GM04504 (cell line): ENCODE measurements around the gene PNP.
A peak's percentile ranks its signal among the peaks of the same experiment; 100 is the strongest.

Experiments
- DNase-seq: peaks from one replicate; pipeline ENCODE4 v3.0.0-alpha.2; 2012; ENCODE audit warnings: low read depth

Gene PNP

DNA sequence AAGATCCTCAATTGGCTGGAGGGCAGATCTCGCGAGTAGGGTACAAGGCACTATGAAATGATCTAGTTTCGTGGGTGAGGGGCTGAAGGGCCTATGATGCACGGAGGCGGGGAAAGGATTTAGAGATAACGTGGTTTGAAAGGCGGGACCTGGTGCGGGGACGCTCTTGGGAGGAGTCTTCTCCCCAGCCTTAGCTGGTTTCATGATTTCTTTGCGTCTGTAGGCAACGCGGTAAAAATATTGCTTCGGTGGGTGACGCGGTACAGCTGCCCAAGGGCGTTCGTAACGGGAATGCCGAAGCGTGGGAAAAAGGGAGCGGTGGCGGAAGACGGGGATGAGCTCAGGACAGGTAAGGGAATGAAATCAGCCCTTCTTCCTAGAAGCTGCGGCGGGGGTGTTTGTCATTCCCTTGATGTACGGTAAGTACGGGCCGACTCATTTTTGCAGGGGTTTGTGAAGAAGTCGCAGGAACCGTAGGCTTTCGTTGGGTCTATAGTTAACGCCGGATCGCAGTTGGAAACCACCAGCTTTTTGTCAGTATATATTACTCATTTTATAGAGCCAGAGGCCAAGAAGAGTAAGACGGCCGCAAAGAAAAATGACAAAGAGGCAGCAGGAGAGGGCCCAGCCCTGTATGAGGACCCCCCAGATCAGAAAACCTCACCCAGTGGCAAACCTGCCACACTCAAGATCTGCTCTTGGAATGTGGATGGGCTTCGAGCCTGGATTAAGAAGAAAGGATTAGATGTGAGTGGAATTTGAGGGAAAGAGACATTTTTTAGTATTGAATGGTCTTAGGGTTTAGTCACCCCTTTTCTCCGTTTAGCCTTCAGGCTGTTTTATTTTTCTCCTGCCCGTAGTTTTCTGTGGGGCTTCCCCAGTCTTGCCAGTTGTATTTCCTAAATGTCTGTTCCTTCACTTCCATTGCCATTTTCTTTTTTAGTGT is 13.6 kb upstream of the PNP start:
- DNase-seq: peak; percentile 62

DNA sequence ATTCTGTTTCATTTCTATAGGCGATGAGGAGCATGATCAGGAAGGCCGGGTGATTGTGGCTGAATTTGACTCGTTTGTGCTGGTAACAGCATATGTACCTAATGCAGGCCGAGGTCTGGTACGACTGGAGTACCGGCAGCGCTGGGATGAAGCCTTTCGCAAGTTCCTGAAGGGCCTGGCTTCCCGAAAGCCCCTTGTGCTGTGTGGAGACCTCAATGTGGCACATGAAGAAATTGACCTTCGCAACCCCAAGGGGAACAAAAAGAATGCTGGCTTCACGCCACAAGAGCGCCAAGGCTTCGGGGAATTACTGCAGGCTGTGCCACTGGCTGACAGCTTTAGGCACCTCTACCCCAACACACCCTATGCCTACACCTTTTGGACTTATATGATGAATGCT is 12.2 kb upstream of the PNP start:
- no peak for DNase-seq

DNA sequence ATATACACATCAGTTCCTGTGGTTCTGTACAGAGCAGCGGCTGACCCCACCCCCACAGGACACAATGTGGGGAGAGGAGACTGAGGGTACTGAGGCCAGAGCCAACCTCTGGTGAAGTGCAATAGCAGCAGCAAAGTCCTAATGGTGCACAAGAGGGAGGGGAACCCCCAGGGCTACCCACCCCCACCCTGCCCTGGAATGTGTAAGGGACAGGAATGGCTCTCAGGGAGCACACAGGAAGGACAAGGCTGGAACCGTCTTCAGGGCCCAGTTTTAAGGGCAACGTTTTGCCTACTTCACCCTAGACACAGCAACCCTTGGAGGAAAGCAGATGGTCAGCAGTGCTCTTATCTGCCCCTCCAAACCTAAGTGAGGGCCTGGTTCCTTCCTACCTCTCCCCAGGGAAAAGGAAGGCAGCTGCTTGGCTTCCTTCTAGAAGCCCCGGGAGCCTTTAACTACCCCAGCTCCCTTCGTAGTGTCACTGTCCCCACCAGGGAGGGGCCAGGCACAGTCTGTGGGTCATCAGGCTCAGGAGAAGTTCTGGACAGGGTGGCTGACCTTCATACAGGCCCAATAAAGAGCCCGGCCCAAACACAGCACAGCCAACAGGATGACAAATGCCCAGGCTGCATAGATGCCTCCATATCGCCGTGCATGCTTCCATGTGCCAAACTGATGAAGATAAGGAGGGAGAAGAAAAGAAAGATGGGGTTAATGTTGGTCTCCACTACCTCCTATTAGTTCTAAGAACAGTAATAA is 11.0 kb upstream of the PNP start:
- DNase-seq: no peak

DNA sequence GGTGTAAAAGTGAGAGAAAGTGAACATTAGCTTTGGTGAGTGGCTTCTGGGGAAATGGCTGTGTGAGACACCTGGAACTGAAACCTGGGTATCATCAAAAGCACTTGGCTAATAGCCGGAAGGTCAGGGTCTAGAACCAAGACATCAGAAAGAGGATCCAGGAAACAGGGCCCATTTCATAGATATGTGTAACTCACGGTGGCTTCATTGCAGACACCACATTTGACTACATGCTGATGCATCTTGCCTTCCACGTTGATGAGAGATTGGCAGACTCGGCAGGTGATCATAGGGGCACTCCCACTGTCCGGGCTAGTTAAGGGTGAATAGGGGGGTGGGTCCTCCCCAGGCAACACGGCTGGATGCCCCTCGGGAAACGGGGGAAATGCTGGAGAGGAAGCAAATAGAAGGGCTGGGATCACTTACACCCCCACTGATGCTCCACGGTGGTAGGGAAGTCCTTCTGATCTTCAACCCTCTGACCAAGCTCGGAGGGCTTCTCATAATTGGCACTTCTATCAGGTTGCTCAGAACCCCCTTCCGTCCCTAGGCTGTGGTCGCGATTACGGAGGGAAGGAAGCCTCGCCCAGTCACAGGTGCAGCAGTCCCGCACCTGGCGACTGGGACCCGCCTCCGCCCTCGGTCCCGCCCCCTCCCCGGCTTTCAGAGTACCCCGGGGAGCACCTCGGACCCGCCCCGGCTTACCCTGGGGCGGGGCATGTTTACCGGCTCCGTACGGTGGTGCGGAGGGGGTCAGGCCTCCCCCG is 8.6 kb upstream of the PNP start:
- DNase-seq: no peak

DNA sequence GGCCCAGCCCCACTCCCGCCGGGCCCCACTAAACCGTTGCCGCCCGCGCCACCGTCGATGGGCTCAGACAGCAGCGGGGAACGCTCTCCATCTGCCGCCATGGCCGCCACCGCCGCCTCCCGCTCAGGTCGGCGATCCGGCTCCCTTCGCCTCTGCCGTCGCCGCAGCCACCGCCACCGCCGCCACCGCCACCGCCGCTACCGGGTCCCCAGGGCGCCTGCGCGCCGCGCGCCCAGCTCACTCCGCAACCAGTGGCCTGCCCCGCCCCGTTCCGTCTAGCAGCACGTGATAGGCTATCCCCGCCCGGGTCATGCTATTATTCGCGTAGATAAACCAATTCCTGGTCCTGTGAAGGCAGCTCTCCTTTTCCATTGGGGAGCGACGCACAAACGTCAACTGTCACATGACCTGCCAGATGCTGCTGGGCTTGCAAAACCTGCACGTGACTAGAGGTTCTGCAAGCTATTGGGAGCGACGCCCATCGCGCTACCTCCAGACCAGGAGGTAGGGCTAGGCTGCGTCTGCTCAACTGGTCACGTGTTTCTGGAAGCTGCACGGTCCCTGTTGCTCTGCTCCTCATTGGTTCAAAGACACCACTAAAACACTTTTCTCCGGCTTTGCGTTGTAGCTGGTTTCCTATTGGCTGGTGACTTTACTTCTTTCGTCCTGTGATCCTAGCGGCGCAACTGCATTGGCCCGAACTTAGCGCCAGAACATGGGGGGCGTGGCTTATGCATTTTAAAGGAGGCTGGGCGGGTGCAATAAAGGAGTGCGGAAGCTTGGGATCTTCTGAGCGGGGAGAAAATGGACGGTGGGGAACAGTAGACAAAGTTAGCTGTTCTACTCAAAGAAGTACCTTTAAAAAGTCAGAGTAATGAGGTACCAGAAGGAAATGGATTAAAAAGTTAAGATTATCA is 7.7 kb upstream of the PNP start, which contains the start of gene PIP4P1:
Gene PIP4P1 (minus strand): TSS at position 210 of the 917 bp plus-strand sequence. CDS start 109 bp downstream, at position 101.
- DNase-seq: peak; percentile 100

DNA sequence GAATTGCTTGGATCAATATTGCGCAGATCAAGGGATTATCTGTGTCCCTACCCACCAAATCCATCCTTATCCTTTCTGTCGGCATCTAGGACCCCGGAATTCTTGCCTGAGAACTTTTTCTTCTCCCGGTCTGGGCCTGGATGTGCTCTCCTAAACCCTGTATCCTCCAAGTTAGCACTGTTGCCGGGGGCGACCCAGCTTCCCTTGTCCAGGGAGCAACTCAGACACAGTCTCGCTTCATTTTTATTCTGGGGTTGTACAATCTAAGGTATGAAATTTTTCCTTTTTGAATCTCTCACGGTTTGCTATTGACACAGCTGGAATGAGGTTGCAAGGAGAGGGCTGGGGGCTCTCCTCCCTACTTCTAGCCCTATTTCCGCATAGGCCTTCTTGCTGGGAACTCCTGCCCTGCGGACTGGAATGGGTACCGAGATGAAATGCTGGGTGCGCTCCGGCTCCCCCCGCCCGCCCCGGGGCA is 403 bp upstream of the PNP start:
- no peak for DNase-seq

DNA sequence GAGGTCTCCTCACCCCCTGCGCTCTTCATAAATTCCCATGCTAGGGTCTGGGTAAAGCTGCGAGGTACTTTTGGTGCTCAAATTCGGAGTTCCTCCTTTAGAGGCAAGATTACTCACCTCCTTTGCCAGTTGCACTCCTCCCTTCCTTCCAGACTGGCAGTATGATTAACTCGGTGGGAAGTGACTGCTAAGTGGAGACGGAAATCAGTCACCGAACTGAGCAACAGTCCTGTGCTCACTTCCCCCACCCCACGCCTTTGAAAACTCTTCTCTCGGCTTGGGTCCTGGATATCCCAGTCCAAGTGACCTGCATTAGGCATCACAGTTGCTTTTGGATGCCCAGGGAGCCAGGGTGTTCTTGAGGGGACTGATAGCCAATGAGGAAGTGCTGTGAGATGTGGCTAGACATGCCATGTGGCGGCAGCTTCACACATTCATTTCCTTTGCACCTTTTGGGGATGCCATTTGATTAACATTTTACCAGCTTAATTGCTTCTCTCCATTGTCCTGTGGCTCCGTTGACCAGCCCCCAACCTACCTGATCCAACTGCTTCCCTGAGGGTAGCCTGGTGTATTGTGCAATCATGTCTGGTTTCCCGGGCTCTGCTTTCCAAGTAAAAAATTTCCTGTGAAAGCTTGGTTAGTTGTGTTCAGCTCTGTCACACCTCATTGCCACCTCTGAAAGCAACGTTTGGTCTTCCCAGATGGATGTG is 840 bp downstream of the PNP start:
- DNase-seq: no peak

DNA sequence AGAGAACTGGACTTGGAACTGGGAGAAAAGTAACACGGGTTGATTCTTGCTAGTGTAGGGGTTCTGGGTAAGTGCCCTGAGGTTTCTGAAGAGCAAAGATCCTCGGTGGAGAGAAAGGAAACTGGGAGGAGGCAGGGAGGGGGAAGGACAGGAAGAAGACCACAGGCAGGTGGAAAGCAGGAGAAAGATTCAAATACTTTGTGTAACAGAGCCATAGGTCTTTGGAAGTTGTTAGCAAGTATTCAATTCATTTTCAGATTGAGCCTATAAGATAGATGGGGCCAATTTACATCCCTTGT is 1.3 kb downstream of the PNP start:
- no peak for DNase-seq

DNA sequence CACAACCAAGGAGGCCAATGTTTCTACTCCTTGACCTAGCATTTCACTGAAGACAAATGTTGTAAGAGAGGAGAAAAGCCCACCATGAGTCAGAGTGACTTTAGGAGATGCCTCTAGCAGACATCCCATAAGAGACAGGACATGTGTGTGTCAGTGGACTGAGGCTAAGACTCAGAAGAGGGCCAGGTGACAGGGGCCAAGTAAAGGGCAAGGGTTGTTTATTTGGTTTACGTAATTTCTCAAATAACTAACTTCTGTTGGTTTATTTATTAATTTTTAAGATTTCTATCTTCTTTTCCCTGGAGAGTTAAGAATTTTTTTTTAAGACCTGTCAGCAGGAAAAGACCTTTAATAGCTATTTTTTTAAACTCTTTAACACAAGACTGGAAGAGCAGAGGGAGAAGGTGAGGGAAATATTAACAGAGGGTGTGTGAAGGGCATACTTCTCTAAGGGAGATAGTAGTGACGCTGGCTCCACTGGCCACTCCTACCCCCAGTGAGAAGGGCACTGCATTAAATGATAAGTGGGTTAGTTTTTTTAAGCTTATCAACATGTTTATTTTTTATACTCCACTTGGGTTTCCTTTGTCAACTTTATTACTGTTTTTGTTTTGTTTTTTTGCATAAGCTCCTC is 3.4 kb downstream of the PNP start:
- DNase-seq: no peak

DNA sequence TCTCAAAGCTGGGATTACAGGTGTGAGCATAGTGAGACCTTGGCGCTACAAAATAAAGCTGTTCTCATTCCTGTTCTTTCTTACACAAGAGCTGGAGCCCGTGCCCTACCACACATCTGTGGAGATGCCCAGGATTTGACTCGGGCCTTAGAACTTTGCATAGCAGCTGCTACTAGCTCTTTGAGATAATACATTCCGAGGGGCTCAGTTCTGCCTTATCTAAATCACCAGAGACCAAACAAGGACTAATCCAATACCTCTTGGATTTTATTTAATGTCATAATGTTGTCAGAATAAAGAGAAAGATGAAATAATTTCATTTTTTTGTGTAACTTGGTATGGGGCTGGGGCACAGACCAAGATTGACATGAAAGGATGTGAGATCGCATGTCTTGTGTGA is 7.6 kb downstream of the PNP start:
- DNase-seq: no peak

DNA sequence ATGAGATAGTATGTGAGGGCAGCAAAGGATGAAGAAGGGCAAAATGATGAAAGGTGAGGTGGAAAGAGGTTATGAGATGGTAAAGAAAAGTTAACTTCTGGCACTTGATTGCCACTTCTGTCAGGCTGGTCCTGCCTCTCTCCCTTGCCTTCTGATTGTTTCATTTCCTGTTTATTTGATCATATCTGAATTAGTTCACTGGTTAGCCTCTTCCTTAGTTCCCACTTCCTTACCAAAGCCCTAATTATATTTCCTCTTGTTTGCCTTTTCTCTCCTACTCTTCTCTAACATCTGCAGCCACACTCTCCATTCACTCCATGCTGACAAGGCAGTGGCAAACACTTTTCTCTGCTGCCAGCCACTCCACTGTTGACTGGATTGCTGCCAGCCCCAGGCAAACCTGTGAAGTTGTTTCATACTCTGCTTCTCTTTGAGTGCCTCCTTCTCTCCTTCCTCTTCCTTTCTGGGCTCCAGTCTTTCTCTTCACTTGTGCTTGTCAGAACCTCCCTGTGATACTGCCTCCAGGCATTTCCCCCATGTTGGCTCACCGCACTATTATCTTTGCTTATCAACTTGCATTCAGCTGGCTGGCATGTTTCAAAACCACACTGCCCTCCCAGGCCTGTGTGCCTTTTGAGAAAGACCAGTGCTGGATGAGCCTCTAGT is 8.1 kb downstream of the PNP start:
- no peak for DNase-seq

DNA sequence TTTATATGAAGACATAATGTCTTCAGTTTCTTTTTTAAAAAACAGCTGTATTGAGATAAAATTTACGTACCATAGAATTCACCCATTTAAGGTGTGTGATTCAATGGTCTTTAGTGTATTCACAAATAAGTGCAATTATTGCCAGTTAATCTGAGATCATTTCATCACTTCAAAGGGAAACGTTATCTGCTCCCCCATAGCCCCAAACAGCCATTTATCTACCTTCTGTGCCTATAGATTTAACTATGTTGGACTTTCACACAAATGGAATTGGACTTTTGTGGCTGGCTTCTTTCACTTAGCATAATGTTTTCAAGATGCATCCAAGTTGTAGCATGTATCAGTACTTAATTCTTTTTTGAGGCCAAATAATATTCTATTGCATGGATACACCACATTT is 9.7 kb downstream of the PNP start:
- DNase-seq: no peak

DNA sequence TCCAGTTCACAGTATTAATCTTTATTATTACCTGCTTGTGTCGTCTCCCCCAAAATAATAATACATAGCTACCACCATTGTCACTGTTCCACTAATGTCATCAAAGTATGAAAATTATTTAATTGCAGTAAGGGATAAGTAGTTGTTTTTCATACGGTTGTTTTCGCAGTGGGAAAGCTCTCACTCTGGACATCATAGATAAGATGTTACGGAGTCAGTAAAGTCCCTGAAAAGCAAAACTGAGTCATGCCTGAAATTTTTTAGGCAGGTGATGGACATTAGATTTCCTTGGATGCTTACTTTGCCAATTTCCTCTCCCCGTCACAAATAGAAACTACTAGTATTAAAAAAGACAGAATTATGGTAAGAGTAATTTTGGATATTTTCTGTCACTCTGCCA is 13.2 kb downstream of the PNP start:
- DNase-seq: no peak

DNA sequence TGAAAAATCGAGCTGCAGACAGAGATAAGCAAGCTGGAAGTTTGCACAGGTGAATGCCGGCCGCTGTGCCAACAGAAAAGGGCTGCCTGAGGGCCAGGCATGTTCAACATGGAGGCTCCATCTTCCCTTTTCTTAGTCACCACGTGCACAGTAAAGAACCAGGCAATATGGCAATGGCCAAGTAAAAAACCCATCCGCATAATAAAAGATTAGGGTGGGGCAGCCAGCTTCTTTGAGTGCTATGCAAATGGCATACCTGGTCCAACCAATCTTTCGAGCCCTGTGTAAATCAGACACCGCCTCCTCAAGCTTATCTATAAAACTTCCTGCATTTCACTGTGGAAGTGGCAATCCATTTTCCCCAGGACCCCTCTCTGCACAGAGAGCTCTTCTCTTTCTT is 16.7 kb downstream of the PNP start:
- DNase-seq: no peak

DNA sequence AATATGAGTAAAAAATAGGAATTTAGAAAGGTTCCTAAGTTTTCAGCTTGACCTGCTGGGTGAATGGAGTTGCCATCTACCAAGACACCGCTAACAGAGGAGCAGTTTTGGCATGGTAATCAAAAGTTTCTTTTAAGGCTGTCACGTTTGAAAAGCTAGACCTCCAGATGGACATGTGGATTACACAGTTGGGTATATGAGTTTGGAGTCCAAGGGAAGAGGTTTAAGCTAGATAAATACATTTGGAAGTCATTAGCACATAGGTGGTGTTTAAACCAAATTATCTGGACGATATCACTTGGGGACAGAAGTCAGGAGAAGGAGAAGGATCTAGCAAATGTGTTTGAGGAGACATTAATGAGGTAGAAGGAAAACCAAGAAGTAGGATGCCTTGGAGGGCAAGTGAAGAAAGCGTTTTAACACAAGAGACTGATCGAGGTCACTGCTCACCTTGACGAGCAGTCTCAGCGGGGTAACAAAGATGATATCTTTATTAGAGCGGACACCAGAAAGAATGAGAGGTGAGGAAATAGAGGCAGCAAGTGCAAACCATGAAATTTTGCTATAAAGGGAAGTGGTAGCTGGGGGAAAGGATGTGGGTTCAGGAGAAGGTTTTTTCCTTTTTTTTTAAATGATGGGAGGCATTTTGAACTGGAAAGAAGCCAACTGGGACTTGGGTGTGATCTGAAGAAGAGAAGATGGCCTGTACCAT is 17.6 kb downstream of the PNP start:
- no peak for DNase-seq

DNA sequence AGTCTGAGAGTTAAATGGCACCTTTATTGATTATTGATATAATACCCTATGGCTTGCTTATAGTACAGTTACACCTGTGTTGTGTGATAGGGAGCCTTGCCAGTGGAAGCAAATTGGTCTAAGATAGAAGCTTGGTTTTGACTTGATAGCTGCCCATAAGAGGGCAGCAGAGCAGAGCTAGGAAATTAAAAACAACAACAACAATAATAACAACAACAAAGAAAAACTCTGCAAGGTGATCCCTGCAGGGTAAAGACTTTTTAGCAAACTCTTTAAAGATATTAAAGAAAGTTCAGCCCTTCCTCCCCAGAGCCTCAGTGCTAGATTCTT is 18.2 kb downstream of the PNP start:
- DNase-seq: no peak

DNA sequence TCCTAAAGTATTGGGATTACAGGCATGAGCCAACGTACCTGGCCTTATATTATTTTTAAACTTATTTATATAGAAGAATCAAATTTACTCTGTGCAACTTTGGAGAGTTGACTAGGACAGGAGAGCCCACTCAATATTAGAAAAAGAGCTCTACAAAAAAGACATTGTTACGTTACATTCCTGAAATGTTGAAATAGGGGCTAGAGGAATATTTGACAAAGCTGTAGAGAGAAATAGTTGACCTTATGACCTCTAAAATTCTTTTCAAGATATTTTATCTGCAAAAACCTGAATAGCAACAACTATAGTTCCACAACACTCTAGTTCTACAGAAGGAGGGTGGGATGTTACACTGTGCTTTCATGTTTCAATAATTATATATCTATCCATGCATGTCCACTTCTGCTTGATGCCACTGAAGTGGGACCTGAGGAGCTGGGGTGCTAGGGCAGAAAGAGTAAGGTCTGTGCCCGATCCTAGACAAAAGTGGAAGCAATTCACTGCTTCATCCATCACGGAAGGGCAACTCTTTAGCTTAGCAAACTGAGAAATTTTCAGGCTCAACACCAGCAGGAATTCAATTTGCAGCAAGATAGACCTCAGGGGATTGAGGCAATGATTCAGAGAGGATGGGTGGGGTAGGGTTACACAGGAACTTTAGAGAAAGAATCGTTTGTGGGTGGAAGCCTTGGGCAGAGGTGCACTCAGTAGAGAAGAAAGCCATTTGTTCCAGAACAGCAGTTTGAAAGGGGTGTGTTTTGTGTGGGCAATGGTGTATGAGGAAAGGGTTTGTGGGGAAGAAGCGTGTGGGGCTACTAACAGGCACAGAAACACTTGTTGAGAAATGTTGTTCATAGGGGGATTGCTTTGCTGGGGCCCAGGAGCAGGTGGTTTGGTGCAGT is 20.1 kb downstream of the PNP start:
- DNase-seq: no peak

DNA sequence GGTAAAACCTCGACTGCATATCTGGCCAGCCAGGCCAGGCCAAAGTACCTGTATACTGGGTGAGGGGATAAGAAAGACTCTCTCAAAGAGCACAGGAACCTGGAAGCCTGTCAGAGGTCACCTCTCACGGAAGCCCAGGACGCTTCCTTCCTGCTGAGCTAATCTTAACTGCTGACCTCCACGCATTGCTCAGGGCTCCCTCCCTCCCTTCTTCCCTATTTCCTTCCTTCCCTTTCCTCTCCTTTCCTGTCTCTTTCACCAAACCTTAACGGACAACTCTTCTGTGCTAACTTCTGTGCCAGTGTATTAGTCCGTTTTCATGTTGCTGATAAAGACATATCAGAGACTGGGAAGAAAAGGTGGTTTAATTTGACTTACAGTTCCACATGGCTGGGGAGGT is 21.4 kb downstream of the PNP start:
- DNase-seq: no peak
